Skeletal muscle tissue (tissue), 1 donor: ENCODE results near the gene FGF5. TPM values are rescaled to one million over a fixed set of nuclear protein-coding genes. Genes with fewer than 3 reads are reported as not detected.

ENCODE experiments used
- total RNA-seq: library from RNA; depleted of rRNA; stranded (reverse); fragments of >200 nt; gene quantifications from one replicate; pipeline ENCODE4 v1.2.3, GENCODE V29; 2014

Gene FGF5
- total RNA-seq, 1 donor from 2014 or later, result 0.52 TPM

Other genes starting within 250 kb of the FGF5 start
- 45.9 TPM for gene ANTXR2, start 193.4 kb upstream of the FGF5 start, total RNA-seq
- 1.6 TPM for gene PRDM8, start 69.2 kb upstream of the FGF5 start, total RNA-seq
- gene CFAP299, start 69.1 kb downstream of the FGF5 start, total RNA-seq, result 0.52 TPM